ENCODE measurements around the gene PLCL1.

DNA sequence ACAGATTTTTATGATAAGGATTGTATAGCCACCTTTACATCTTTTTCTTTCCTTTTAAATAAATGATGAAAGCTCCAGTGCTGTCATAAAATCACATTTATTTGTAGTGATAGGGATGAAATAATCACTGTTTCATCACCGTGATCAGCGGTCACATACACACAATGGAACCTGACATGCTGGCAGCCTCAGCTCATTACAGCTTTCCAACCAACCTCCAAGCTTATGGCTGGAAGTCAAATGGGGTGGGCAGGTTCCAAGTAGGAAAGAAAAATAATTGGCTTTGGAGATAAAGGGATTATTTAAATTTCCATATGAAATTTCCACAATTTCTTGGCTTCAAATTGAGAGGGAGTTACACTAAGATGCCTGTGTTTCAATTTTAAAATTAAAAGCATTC, 251.3 kb downstream of the PLCL1 start:
- TF ChIP-seq SP1 (IDR thresholded peaks at IDR 0.05) (no peak), FOXA1 (IDR thresholded peaks at IDR 0.05) (no peak), SUZ12 (IDR thresholded peaks at IDR 0.05) (no peak)
